PC-3 (cell line): ENCODE measurements around the gene EXOC6B.

Experiments
- CTCF ChIP-seq: fragments of 300-600 bp; sonication (generic); conservative IDR thresholded peaks from 2 replicates; pipeline ENCODE4 v1.5.1; 2017; ENCODE audit warnings: antibody characterized with exemption, low read depth, mild to moderate bottlenecking, low read length
- EZH2phosphoT487 ChIP-seq: fragments of 300-600 bp; sonication (generic); IDR thresholded peaks from 2 replicates; pipeline ENCODE4 v1.6.1; 2018; ENCODE audit warnings: mild to moderate bottlenecking, antibody characterized with exemption, low read length, borderline replicate concordance

GRCh38 chr2:72143441-72144273 is 682.2 kb downstream of the EXOC6B start:
- no peak for TF ChIP-seq CTCF
- no peak for TF ChIP-seq EZH2phosphoT487
